Panc1 (cell line): Measurements from ENCODE around the gene SLC2A1. TPM values are rescaled to one million over a fixed set of nuclear protein-coding genes. Genes with fewer than 3 reads are reported as not detected.

Source experiments
- ATAC-seq: fragments of 200-7000 bp; cut with Tn5 transposase; 2 replicates; pipeline ENCODE4 v1.9.1; 2020; ENCODE audit warnings: mild to moderate bottlenecking, moderate library complexity
- BruUV-seq: library from RNA; stranded (reverse); fragments of 400-500 nt; replicated peaks from 2 replicates; lab custom pipeline; 2021; lab: Mats Ljungman, UMichigan
- CTCF ChIA-PET: fragments of 300-600 bp; sonication (Branson Sonifier 250); formaldehyde crosslinking; loops from one replicate; lab custom pipeline; 2022; ENCODE audit warnings: antibody characterized with exemption; lab: Charles Lee
- POLR2A ChIA-PET: fragments of 300-600 bp; sonication (Branson Sonifier 250); formaldehyde crosslinking; loops from one replicate; lab custom pipeline; 2022; ENCODE audit warnings: antibody characterized with exemption; lab: Charles Lee
- DNase-seq: peaks from one replicate; pipeline ENCODE4 v3.0.0-alpha.2; 2010; ENCODE audit warnings: low read depth, low spot score
- H3K27ac ChIP-seq: 2 replicates; pipeline ENCODE4 v1.5.1; 2011; ENCODE audit warnings: mild to moderate bottlenecking, low read length, inconsistent platforms
- H3K27me3 ChIP-seq: fragments of 200-500 bp; sonication (Bioruptor generic); 2 replicates; pipeline ENCODE4 v1.6.0; 2014; ENCODE audit warnings: low read length, inconsistent platforms; ENCODE audit not compliant: control insufficient read depth, insufficient read depth
- H3K36me3 ChIP-seq: fragments of 200-500 bp; sonication (Bioruptor generic); 2 replicates; pipeline ENCODE4 v1.5.1; 2014; ENCODE audit warnings: inconsistent platforms, mild to moderate bottlenecking, low read length, moderate library complexity; ENCODE audit not compliant: control insufficient read depth, insufficient read depth
- H3K4me1 ChIP-seq: 2 replicates; pipeline ENCODE4 v1.5.1; 2011; ENCODE audit warnings: inconsistent platforms, mild to moderate bottlenecking, low read length, moderate library complexity; ENCODE audit not compliant: control insufficient read depth, insufficient read depth
- H3K4me3 ChIP-seq, 2 experiments: 2 replicates each; pipeline ENCODE4 v1.5.1; 2011 to 2012; ENCODE audit warnings: low read depth in 2 of 2, low read length in 2 of 2, mild to moderate bottlenecking in 2 of 2, inconsistent platforms in 1 of 2, moderate library complexity in 1 of 2
- H3K9me3 ChIP-seq: fragments of 200-500 bp; sonication (Bioruptor generic); 2 replicates; pipeline ENCODE4 v1.5.1; 2014; ENCODE audit warnings: low read depth, mild to moderate bottlenecking, inconsistent platforms, low read length, moderate library complexity; ENCODE audit not compliant: control insufficient read depth, insufficient read depth
- POLR2AphosphoS5 ChIP-seq: IDR thresholded peaks from 2 replicates; pipeline ENCODE4 v1.6.1; 2012; ENCODE audit warnings: mild to moderate bottlenecking, low read depth, low read length, moderate library complexity
- SIN3A ChIP-seq: IDR thresholded peaks from 2 replicates; pipeline ENCODE4 v1.6.1; 2012; ENCODE audit warnings: low read depth, mild to moderate bottlenecking, low read length, moderate library complexity, borderline replicate concordance; ENCODE audit not compliant: insufficient read depth
- TCF7L2 ChIP-seq: IDR thresholded peaks from 2 replicates; pipeline ENCODE4 v1.6.1; 2011; ENCODE audit warnings: mild to moderate bottlenecking, low read depth, low read length, inconsistent platforms
- in situ Hi-C: cut with HindIII; loops from 2 replicates; pipeline ENCODE4 v1.10.0; 2016; ENCODE audit warnings: low sequenced_read_pairs, low pct_unique_long_range_greater_than_20kb
- intact Hi-C: fragments of 100-400 bp; cut with micrococcal nuclease; formaldehyde crosslinking; loops from one replicate; pipeline ENCODE4 v1.10.0; 2022; ENCODE audit not compliant: unreplicated experiment
- total RNA-seq: library from RNA; stranded (reverse); gene quantifications from one replicate; pipeline ENCODE4 v1.2.1, GENCODE V29; 2021; ENCODE audit not compliant: unreplicated experiment
- TF ChIP-seq, protein P1 (sequence below), 2 experiments: IDR thresholded peaks; 2 replicates each; pipeline ENCODE4 v1.6.1; 2011 to 2012; ENCODE audit warnings: low read depth in 2 of 2, control low read depth in 1 of 2, low read length in 1 of 2, mild to moderate bottlenecking in 1 of 2, moderate library complexity in 1 of 2; ENCODE audit not compliant: insufficient read depth in 1 of 2
- TF ChIP-seq, protein P2 (sequence below): fragments of 450-650 bp; IDR thresholded peaks from 2 replicates; pipeline ENCODE4 v1.5.1; 2017; ENCODE audit warnings: mild to moderate bottlenecking

SLC2A1 gene
- total RNA-seq, 1 experiment from 2014 or later = 32.9 TPM

DNA sequence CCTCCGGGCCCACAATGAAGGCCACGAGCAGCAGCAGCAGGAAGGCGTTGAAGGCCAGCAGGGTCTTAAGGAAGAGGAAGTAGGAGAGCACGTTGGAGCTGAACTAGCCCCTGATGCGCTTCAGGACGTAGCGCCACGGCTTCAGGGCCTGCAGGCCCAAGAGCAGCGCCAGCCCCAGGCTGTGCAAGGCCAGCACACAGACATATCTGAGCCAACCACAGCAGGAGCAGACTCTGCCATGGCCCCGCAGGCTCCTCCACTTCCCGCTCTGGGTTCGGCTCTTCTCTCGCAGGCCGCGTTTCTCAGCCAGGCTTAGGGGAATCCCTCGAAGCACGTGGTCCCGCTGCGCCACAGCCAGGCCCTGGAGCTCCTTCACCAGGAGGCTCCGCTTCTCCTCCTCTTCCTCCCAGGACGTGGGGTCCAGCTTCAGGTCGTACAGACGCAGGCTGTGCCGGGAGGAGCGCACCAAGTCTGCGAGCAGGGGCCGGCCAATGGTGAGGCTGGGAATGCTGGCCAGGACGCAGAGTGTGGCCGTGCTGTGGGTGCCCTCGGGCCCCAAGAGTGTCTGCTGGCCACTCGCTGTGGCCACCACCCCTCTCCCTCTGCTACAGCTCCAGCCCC is 70.5 kb downstream of the SLC2A1 start:
- no TSS peak for BruUV-seq
- CTCF ChIA-PET = no interaction called here
- in situ Hi-C loops = no loop called here
- H3K27me3 ChIP-seq = no peaks in the 10 kb centered on the region
- POLR2A ChIA-PET = no interaction called here
- DNase-seq = no peak
- H3K9me3 ChIP-seq = no peaks in the 10 kb centered on the region
- H3K36me3 ChIP-seq = no peaks in the 10 kb centered on the region
- no peak; the same call in 1 of the 2 replicates for ATAC-seq
- intact Hi-C loops = no loop called here
- no peak overlapping the region for H3K27ac ChIP-seq
- TF ChIP-seq POLR2AphosphoS5 = no peak
- TF ChIP-seq, protein P1, sequence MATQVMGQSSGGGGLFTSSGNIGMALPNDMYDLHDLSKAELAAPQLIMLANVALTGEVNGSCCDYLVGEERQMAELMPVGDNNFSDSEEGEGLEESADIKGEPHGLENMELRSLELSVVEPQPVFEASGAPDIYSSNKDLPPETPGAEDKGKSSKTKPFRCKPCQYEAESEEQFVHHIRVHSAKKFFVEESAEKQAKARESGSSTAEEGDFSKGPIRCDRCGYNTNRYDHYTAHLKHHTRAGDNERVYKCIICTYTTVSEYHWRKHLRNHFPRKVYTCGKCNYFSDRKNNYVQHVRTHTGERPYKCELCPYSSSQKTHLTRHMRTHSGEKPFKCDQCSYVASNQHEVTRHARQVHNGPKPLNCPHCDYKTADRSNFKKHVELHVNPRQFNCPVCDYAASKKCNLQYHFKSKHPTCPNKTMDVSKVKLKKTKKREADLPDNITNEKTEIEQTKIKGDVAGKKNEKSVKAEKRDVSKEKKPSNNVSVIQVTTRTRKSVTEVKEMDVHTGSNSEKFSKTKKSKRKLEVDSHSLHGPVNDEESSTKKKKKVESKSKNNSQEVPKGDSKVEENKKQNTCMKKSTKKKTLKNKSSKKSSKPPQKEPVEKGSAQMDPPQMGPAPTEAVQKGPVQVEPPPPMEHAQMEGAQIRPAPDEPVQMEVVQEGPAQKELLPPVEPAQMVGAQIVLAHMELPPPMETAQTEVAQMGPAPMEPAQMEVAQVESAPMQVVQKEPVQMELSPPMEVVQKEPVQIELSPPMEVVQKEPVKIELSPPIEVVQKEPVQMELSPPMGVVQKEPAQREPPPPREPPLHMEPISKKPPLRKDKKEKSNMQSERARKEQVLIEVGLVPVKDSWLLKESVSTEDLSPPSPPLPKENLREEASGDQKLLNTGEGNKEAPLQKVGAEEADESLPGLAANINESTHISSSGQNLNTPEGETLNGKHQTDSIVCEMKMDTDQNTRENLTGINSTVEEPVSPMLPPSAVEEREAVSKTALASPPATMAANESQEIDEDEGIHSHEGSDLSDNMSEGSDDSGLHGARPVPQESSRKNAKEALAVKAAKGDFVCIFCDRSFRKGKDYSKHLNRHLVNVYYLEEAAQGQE (IDR thresholded peaks at IDR 0.05; ENCODE audit: insufficient read depth in 1 of 2, low read depth in 2 of 2, low read length in 1 of 2) = no peak
- TF ChIP-seq, protein P2, sequence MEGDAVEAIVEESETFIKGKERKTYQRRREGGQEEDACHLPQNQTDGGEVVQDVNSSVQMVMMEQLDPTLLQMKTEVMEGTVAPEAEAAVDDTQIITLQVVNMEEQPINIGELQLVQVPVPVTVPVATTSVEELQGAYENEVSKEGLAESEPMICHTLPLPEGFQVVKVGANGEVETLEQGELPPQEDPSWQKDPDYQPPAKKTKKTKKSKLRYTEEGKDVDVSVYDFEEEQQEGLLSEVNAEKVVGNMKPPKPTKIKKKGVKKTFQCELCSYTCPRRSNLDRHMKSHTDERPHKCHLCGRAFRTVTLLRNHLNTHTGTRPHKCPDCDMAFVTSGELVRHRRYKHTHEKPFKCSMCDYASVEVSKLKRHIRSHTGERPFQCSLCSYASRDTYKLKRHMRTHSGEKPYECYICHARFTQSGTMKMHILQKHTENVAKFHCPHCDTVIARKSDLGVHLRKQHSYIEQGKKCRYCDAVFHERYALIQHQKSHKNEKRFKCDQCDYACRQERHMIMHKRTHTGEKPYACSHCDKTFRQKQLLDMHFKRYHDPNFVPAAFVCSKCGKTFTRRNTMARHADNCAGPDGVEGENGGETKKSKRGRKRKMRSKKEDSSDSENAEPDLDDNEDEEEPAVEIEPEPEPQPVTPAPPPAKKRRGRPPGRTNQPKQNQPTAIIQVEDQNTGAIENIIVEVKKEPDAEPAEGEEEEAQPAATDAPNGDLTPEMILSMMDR = no peak
- no peak for TF ChIP-seq SIN3A
- TF ChIP-seq TCF7L2 = no peak
- H3K4me1 ChIP-seq = no peaks in the 10 kb centered on the region
- no peak overlapping the region for H3K4me3 ChIP-seq

DNA sequence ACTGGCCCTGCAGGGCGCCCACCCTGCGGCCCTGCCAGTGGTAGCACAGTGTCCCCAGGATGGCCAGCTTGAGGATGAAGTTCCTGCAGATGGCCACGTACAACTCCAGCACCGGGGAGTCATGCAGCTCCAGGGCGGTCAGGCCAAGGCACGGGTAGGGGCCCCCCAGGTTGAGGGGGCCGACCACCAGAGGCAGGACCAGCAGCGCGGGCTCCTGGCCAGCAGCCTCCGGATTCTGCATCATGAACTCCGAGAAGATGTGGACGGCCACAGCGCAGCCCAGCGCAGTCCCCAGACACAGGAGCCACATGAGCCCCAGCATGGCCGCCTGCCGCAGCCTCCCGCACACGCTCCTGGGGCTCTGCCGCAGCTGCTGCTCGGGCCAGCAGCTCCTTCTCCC is 71.3 kb downstream of the SLC2A1 start:
- H3K27me3 ChIP-seq = no peaks in the 10 kb centered on the region
- POLR2A ChIA-PET = no interaction called here
- in situ Hi-C loops = no loop called here
- intact Hi-C loops = no loop called here
- TF ChIP-seq TCF7L2 (no peak), POLR2AphosphoS5 (no peak), SIN3A (no peak)
- TF ChIP-seq, protein P2 = no peak
- TF ChIP-seq, protein P1 (IDR thresholded peaks at IDR 0.05; ENCODE audit: insufficient read depth in 1 of 2, low read depth in 2 of 2, low read length in 1 of 2) = no peak
- H3K36me3 ChIP-seq = no peaks in the 10 kb centered on the region
- BruUV-seq = no TSS peak
- no peak for ATAC-seq
- no peak for DNase-seq
- CTCF ChIA-PET = interaction anchor here (0.5 to 0.6 kb wide), 2 partner anchors 8 to 542 kb away, joined by 4 to 6 read pairs; no protein-coding TSS in a partner anchor
- H3K4me3 ChIP-seq = no peak overlapping the region
- no peaks in the 10 kb centered on the region for H3K4me1 ChIP-seq
- no peaks in the 10 kb centered on the region for H3K9me3 ChIP-seq
- no peak overlapping the region for H3K27ac ChIP-seq
